Sigmoid colon (tissue), 7 donors: ENCODE measurements around the gene ARHGEF17. TPM values are rescaled to one million over a fixed set of nuclear protein-coding genes. Genes with fewer than 3 reads are reported as not detected.

ENCODE experiments used
- DNase-seq: peaks from one replicate; pipeline ENCODE4 v3.0.0-alpha.2; 2019
- H3K27ac ChIP-seq, 4 donors: fragments of 200-600 bp; sonication (generic); one replicate each; pipeline ENCODE4 v1.5.1; 2016 to 2019; ENCODE audit warnings: mild to moderate bottlenecking in 1 of 4
- H3K27me3 ChIP-seq, 3 donors: fragments of 200-600 bp; sonication (generic); one replicate each; pipeline ENCODE4 v1.5.1; 2019; ENCODE audit warnings: mild to moderate bottlenecking in 1 of 3
- H3K36me3 ChIP-seq, 4 donors: fragments of 200-600 bp; sonication (generic); one replicate each; pipeline ENCODE4 v1.5.1; 2016 to 2019
- H3K4me1 ChIP-seq, 4 donors: fragments of 200-600 bp; sonication (generic); one replicate each; pipeline ENCODE4 v1.5.1; 2017 to 2019
- H3K4me3 ChIP-seq, 4 donors: fragments of 200-600 bp; sonication (generic); one replicate each; pipeline ENCODE4 v1.5.1; 2017 to 2019; ENCODE audit warnings: mild to moderate bottlenecking in 2 of 4, moderate library complexity in 1 of 4
- H3K9me3 ChIP-seq, 4 donors: fragments of 200-600 bp in 3 of 4; sonication (generic) in 3 of 4; one replicate each; pipeline versions ENCODE4 v1.5.1 to v1.6.1; 2013 to 2019
- EP300 ChIP-seq, 4 donors: sonication (generic); formaldehyde crosslinking; IDR thresholded peaks; one replicate each; pipeline ENCODE4 v1.6.1; 2017; ENCODE audit warnings: antibody characterized with exemption in 4 of 4
- POLR2A ChIP-seq, 2 donors: fragments of 450-650 bp; IDR thresholded peaks; one replicate each; pipeline ENCODE4 v1.6.1; 2016; ENCODE audit warnings: antibody characterized with exemption in 2 of 2, mild to moderate bottlenecking in 2 of 2, moderate library complexity in 2 of 2
- POLR2AphosphoS5 ChIP-seq, 4 donors: sonication (generic); formaldehyde crosslinking; IDR thresholded peaks; one replicate each; pipeline ENCODE4 v1.6.1; 2017; ENCODE audit warnings: antibody characterized with exemption in 4 of 4
- WGBS, 2 donors: extraction: QIAGEN DNeasy Blood & Tissue Kit; methylation state at CpG; one replicate each; pipeline ENCODE4 v1.1.7; 2013; 5-methylcytosine and 5-hydroxymethylcytosine counted together
- intact Hi-C: fragments of 100-400 bp; cut with DNase I; formaldehyde crosslinking; loops from one replicate; pipeline ENCODE4 v1.15.1; 2023
- polyA plus RNA-seq, 3 donors: library from polyadenylated mRNA; stranded (reverse); fragments of 200-250 nt; gene quantifications; one replicate each; pipeline ENCODE4 v1.2.3, GENCODE V29; 2013
- total RNA-seq, 4 donors: library from RNA; depleted of rRNA; stranded (reverse); fragments of >200 nt; gene quantifications; one replicate each; pipeline ENCODE4 v1.1.0, GENCODE V29; 2016
- TF ChIP-seq, protein P1 (sequence below), 4 experiments: fragments of 450-650 bp in 3 of 4; fragments of 200-600 bp in 1 of 4; IDR thresholded peaks; one replicate each; pipeline ENCODE4 v1.5.1; 2016 to 2019; ENCODE audit warnings: antibody characterized with exemption in 4 of 4, mild to moderate bottlenecking in 3 of 4, moderate library complexity in 2 of 4
- donor health status: healthy with polysubstance abuse.
- donor health status: Bipolar disorder and iron deficiency.
- donor health status: healthy.

The ARHGEF17 gene
- total and polyA plus RNA-seq, 7 donors: 1.8 to 104 (median 38.2) TPM

DNA sequence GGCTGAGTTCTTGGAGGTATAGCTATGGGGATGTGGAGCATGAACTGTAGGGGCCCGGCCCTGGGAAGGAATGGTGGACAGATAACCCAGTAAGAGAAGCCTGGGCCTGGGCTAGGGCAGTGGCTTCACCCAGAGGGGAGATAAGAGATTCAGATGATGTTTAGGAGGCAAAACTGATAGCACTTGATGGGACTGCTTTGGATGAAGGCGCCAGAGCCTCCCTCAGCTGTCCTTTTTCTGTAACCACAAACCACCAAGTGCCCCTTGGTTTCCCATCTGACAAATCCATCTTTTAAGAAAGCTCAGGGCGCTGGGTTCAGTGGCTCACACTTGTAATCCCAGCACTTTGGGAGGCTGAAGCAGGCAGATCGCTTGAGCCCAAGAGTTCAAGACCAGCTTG is 91.6 kb downstream of the ARHGEF17 start:
- TF ChIP-seq POLR2AphosphoS5 (IDR thresholded peaks at IDR 0.05) (no peak), EP300 (IDR thresholded peaks at IDR 0.05) (no peak), POLR2A (IDR thresholded peaks at IDR 0.05) (no peak)
- TF ChIP-seq, protein P1, sequence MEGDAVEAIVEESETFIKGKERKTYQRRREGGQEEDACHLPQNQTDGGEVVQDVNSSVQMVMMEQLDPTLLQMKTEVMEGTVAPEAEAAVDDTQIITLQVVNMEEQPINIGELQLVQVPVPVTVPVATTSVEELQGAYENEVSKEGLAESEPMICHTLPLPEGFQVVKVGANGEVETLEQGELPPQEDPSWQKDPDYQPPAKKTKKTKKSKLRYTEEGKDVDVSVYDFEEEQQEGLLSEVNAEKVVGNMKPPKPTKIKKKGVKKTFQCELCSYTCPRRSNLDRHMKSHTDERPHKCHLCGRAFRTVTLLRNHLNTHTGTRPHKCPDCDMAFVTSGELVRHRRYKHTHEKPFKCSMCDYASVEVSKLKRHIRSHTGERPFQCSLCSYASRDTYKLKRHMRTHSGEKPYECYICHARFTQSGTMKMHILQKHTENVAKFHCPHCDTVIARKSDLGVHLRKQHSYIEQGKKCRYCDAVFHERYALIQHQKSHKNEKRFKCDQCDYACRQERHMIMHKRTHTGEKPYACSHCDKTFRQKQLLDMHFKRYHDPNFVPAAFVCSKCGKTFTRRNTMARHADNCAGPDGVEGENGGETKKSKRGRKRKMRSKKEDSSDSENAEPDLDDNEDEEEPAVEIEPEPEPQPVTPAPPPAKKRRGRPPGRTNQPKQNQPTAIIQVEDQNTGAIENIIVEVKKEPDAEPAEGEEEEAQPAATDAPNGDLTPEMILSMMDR (IDR thresholded peaks at IDR 0.05): no peak
- intact Hi-C loops: no loop called here
- Histone ChIP-seq H3K27me3 (no peaks in the 10 kb centered on the region), H3K9me3 (no peaks in the 10 kb centered on the region), H3K4me1 (peaks cover 0 to 7% (median 0%) of the 10 kb centered on the region in 4 donors), H3K27ac (no peak overlapping the region), H3K4me3 (no peak overlapping the region), H3K36me3 (peaks cover 0 to 6% (median under 1%) of the 10 kb centered on the region in 4 donors)
- WGBS, 2 donors: 79 to 94% methylated on average over 4 of the region's 4 CpGs
- no peak for DNase-seq

DNA sequence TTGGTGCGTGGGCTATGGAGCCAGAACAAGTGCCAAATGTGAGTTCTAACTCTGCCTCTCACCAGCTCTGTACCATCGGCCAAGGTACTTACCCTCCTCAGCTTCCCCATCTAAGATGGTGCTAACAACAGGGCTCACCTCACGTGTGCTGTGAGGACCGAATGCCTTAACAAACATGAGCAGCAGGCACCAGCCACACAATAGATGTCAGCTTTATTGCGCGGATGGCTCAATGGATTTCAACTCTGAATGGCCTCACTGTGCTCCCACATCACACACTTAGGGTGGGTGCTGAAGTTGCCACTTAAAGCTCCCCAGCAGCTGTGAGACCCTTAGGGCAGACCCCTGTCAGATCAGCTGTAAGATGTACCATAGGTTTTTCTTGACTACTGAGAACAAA is 92.2 kb downstream of the ARHGEF17 start:
- Histone ChIP-seq H3K27ac (no peak overlapping the region), H3K36me3 (peaks cover 0 to 12% (median 2%) of the 10 kb centered on the region in 4 donors), H3K27me3 (no peaks in the 10 kb centered on the region), H3K4me1 (peaks cover 0 to 7% (median 0%) of the 10 kb centered on the region in 4 donors), H3K9me3 (no peaks in the 10 kb centered on the region), H3K4me3 (no peak overlapping the region)
- intact Hi-C loops: no loop called here
- WGBS, 2 donors: 95% methylated on average over 6 of the region's 6 CpGs
- no peak for DNase-seq
- no peak for TF ChIP-seq EP300 (IDR thresholded peaks at IDR 0.05)
- no peak for TF ChIP-seq POLR2A (IDR thresholded peaks at IDR 0.05)
- TF ChIP-seq, protein P1 (IDR thresholded peaks at IDR 0.05): no peak
- no peak for TF ChIP-seq POLR2AphosphoS5 (IDR thresholded peaks at IDR 0.05)

DNA sequence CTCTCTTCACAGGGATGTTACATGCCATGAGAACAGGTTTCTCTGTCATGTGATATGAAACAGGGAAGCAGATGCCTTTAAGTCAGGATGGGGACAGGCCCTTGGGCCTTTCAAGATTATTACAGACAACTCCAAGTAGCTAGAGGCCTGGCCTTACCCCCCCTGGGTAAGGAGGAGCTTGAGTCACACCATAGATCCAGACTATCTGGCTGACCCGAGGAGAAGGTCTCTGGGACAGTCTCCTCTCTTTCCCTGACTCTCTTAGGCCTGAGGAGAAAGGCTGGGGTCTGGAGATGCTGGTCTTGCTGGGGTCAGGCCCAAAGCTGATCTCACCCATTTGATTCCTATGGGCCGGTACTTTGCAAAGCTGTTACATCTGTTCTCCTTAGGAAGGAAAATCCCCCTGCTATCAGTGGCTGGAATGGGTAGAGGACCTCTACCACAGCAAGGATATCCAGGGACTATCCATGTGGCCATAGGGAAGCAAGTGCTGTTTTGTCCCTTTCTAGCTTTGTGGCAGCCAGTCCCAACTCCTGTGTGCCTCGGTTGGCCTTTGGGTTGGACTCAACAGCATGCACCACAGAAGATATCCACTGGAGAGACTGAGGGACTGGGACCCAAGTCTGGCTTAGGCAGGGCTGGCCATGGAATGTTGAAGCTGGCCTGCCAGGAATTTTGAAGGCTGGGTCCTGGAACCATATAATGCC is 93.3 kb downstream of the ARHGEF17 start:
- TF ChIP-seq POLR2A (IDR thresholded peaks at IDR 0.05): no peak
- Histone ChIP-seq H3K36me3 (peaks cover 0 to 23% (median 5%) of the 10 kb centered on the region in 4 donors), H3K4me1 (peaks cover 0 to 7% (median 0%) of the 10 kb centered on the region in 4 donors), H3K27ac (no peak overlapping the region), H3K9me3 (no peaks in the 10 kb centered on the region), H3K4me3 (no peak overlapping the region), H3K27me3 (no peaks in the 10 kb centered on the region)
- no peak for DNase-seq
- intact Hi-C loops: no loop called here
- WGBS, 2 donors: 90 to 92% methylated on average over 3 of the region's 3 CpGs

DNA sequence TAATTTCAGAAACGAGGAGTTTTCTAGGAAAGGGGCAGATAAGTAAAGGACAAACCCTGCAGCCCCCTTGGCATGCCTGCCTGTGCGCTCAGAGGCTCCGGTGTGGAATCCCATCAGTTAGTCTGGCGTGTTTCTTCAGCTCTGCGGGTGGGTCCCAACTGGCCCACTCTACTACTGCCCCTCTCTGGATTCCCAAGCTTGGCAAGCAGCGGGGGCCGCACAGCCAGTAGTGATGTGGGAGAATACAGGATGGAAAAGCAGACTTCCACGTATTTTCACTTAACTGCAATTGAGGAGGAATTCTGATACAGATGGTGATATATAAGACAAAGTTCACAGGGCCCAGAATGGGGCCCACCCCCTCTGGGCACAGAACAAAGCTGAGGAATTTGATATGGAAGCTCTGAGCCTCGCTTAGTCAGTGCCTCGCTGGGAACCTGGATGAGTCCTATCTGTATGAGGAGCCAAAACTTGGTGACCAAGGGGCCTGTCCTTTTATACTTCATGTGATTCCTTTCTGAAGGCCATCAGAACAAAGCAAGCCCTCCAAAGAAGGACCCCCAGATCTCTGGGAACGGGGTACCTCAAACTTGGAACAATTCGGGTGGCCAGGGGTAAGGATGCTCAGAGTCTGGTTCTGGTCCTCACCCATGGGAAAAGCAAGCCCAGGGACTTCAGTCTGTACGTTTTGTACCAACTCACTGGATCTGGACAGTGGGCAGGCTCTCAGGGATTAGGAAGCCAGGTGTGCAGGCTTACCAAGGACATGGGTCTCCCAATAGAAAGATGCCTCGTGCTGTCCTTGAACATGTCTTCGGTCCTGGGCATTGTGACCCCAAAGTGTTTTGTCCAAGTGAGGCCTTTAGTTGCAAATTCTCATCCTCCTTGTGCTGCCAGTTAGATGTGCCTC is 94.1 kb downstream of the ARHGEF17 start:
- no peak overlapping the region for H3K4me3 ChIP-seq
- TF ChIP-seq EP300 (IDR thresholded peaks at IDR 0.05): no peak
- TF ChIP-seq, protein P1 (IDR thresholded peaks at IDR 0.05): no peak
- TF ChIP-seq POLR2A (IDR thresholded peaks at IDR 0.05): no peak
- no peak for TF ChIP-seq POLR2AphosphoS5 (IDR thresholded peaks at IDR 0.05)
- 92 to 93% methylated on average over 15 of the region's 15 CpGs for WGBS, 2 donors
- intact Hi-C loops: loop anchor here (2.0 kb wide), 1 partner anchor 259 kb away; no protein-coding TSS in a partner anchor
- H3K4me1 ChIP-seq: peaks cover 0 to 7% (median 0%) of the 10 kb centered on the region in 4 donors
- H3K27ac ChIP-seq: no peak overlapping the region
- DNase-seq: no peak
- no peaks in the 10 kb centered on the region for H3K9me3 ChIP-seq
- peaks cover 0 to 28% (median 9%) of the 10 kb centered on the region in 4 donors for H3K36me3 ChIP-seq
- H3K27me3 ChIP-seq: no peaks in the 10 kb centered on the region

DNA sequence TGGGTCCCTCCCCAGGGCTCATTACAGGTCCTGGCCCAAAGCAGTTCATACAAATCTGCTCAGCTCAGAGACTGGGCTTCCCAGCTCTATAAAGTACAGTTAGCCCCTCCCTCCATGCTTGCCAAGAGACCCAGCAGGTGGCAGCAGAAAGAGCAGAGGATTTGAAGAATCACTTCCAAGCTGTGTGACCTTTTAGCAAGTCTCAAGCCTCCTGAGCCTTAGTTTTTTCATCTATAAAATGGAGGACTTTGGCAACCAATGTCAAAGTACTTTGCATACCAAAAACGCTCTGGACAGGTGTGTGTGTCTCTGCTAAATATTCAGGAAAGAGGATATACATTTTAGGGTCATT is 94.7 kb downstream of the ARHGEF17 start:
- peaks cover 0 to 34% (median 10%) of the 10 kb centered on the region in 4 donors for H3K36me3 ChIP-seq
- intact Hi-C loops: loop anchor here (2.0 kb wide), 1 partner anchor 258 kb away; no protein-coding TSS in a partner anchor
- TF ChIP-seq EP300 (IDR thresholded peaks at IDR 0.05): no peak
- DNase-seq: no peak
- no peak overlapping the region for H3K4me3 ChIP-seq
- peaks cover 0 to 7% (median 0%) of the 10 kb centered on the region in 4 donors for H3K4me1 ChIP-seq
- H3K27me3 ChIP-seq: no peaks in the 10 kb centered on the region
- 65 to 78% methylated on average over 1 of the region's 1 CpG for WGBS, 2 donors
- H3K9me3 ChIP-seq: no peaks in the 10 kb centered on the region
- no peak overlapping the region for H3K27ac ChIP-seq
